Hepatocyte (in vitro differentiated cells): Measurements from ENCODE around the gene VAV3. TPM values are rescaled to one million over a fixed set of nuclear protein-coding genes. Genes with fewer than 3 reads are reported as not detected.

Experiments used
- DNase-seq: peaks from one replicate; pipeline ENCODE4 v3.0.0-alpha.2; 2016; ENCODE audit warnings: low spot score
- H2AFZ ChIP-seq: fragments of 200-600 bp; sonication (generic); 2 replicates; pipeline ENCODE4 v1.6.0; 2016; ENCODE audit warnings: antibody characterized with exemption, mild to moderate bottlenecking
- H3K27ac ChIP-seq: fragments of 200-600 bp; sonication (generic); 2 replicates; pipeline ENCODE4 v1.5.1; 2016; ENCODE audit warnings: mild to moderate bottlenecking
- H3K27me3 ChIP-seq: fragments of 200-600 bp; sonication (generic); 2 replicates; pipeline ENCODE4 v1.6.1; 2016
- H3K36me3 ChIP-seq: fragments of 200-600 bp; sonication (generic); replicated peaks from 2 replicates; pipeline ENCODE4 v1.5.1; 2016; ENCODE audit warnings: low read depth; ENCODE audit not compliant: insufficient read depth
- H3K4me1 ChIP-seq: fragments of 200-600 bp; sonication (generic); 2 replicates; pipeline ENCODE4 v1.5.1; 2016; ENCODE audit warnings: mild to moderate bottlenecking, moderate library complexity; ENCODE audit not compliant: insufficient read depth
- H3K4me2 ChIP-seq: fragments of 200-600 bp; sonication (generic); 2 replicates; pipeline ENCODE4 v1.6.0; 2016
- H3K4me3 ChIP-seq: fragments of 200-600 bp; sonication (generic); 2 replicates; pipeline ENCODE4 v1.5.1; 2016; ENCODE audit warnings: mild to moderate bottlenecking
- H3K79me2 ChIP-seq: fragments of 200-600 bp; sonication (generic); 2 replicates; pipeline ENCODE4 v1.6.0; 2017; ENCODE audit warnings: mild to moderate bottlenecking
- H3K9me2 ChIP-seq: fragments of 200-600 bp; sonication (generic); replicated peaks from 2 replicates; pipeline ENCODE4 v1.6.0; 2017; ENCODE audit warnings: mild to moderate bottlenecking; ENCODE audit not compliant: insufficient read depth
- H3K9me3 ChIP-seq: fragments of 200-600 bp; sonication (generic); 2 replicates; pipeline ENCODE4 v1.5.1; 2016; ENCODE audit warnings: low read depth, mild to moderate bottlenecking
- H4K20me1 ChIP-seq: fragments of 200-600 bp; sonication (generic); 2 replicates; pipeline ENCODE4 v1.6.0; 2016; ENCODE audit warnings: mild to moderate bottlenecking; ENCODE audit not compliant: insufficient read depth, poor library complexity, severe bottlenecking
- CTCF ChIP-seq: fragments of 200-600 bp; sonication (generic); IDR thresholded peaks from 2 replicates; pipeline ENCODE4 v1.5.1; 2016; ENCODE audit warnings: antibody characterized with exemption, mild to moderate bottlenecking; ENCODE audit not compliant: poor library complexity
- EZH2 ChIP-seq: fragments of 200-600 bp; sonication (generic); IDR thresholded peaks from 2 replicates; pipeline ENCODE4 v1.6.1; 2016; ENCODE audit warnings: antibody characterized with exemption, mild to moderate bottlenecking, borderline replicate concordance
- EZH2phosphoT487 ChIP-seq: fragments of 200-600 bp; sonication (generic); IDR thresholded peaks from one replicate; pipeline ENCODE4 v1.6.1; 2018; ENCODE audit warnings: antibody characterized with exemption, mild to moderate bottlenecking, low read depth, moderate library complexity; ENCODE audit not compliant: unreplicated experiment, severe bottlenecking
- WGBS: methylation state at CpG from one replicate; pipeline ENCODE4 v1.1.6; 2016; ENCODE audit warnings: low lambda C conversion rate; ENCODE audit errors: missing lambda C conversion rate; 5-methylcytosine and 5-hydroxymethylcytosine counted together
- polyA plus RNA-seq: library from polyadenylated mRNA; unstranded; fragments of >200 nt; fragmentation: Nextera tagmentation; extraction: Ambion mirVana; gene quantifications from 2 replicates; pipeline ENCODE4 v1.2.1, GENCODE V29; 2016
- total RNA-seq: library from RNA; depleted of rRNA; stranded (reverse); fragments of >200 nt; gene quantifications from 2 replicates; pipeline ENCODE4 v1.2.3, GENCODE V29; 2014

The VAV3 gene
- total and polyA plus RNA-seq, 2 experiments from 2014 or later: 12.3 to 40.5 TPM

GRCh38 chr1:107942814-107943213 is 22.2 kb downstream of the VAV3 start:
- Histone ChIP-seq H4K20me1 (no peaks in the 10 kb centered on the region), H3K9me3 (no peaks in the 10 kb centered on the region), H3K27ac (no peak overlapping the region), H3K4me2 (no peak overlapping the region), H3K9me2 (no peaks in the 10 kb centered on the region), H3K4me1 (no peaks in the 10 kb centered on the region), H3K79me2 (no peaks in the 10 kb centered on the region), H3K27me3 (no peaks in the 10 kb centered on the region), H3K4me3 (no peak overlapping the region), H3K36me3 (no peaks in the 10 kb centered on the region), H2AFZ (no peak overlapping the region)
- WGBS: 53% methylated on average over 1 of the region's 1 CpG
- no peak for TF ChIP-seq EZH2
- TF ChIP-seq CTCF: no peak
- TF ChIP-seq EZH2phosphoT487: no peak
- DNase-seq: no peak

- H3K4me1 ChIP-seq: no peaks in the 10 kb centered on the region
- no peaks in the 10 kb centered on the region for H3K9me3 ChIP-seq
- no peaks in the 10 kb centered on the region for H3K9me2 ChIP-seq
- TF ChIP-seq EZH2phosphoT487 (no peak), EZH2 (no peak), CTCF (no peak)
- H3K36me3 ChIP-seq: no peaks in the 10 kb centered on the region
- no peaks in the 10 kb centered on the region for H3K27me3 ChIP-seq
- H3K79me2 ChIP-seq: no peaks in the 10 kb centered on the region
- H2AFZ ChIP-seq: no peak overlapping the region
- no peak overlapping the region for H3K4me3 ChIP-seq
- H4K20me1 ChIP-seq: no peaks in the 10 kb centered on the region
- DNase-seq: no peak
- no peak overlapping the region for H3K4me2 ChIP-seq
- H3K27ac ChIP-seq: no peak overlapping the region
These were observed 23.4 kb downstream of the VAV3 start for GRCh38 chr1:107941531-107941930.

GRCh38 chr1:107941123-107941522 is 23.9 kb downstream of the VAV3 start:
- DNase-seq: no peak
- no peaks in the 10 kb centered on the region for H4K20me1 ChIP-seq
- no peak overlapping the region for H3K27ac ChIP-seq
- 87% methylated on average over 7 of the region's 7 CpGs for WGBS
- no peak overlapping the region for H3K4me3 ChIP-seq
- H3K4me1 ChIP-seq: no peaks in the 10 kb centered on the region
- H3K4me2 ChIP-seq: no peak overlapping the region
- H3K9me3 ChIP-seq: no peaks in the 10 kb centered on the region
- TF ChIP-seq CTCF (no peak), EZH2 (no peak), EZH2phosphoT487 (no peak)
- no peaks in the 10 kb centered on the region for H3K9me2 ChIP-seq
- H3K79me2 ChIP-seq: no peaks in the 10 kb centered on the region
- H3K27me3 ChIP-seq: no peaks in the 10 kb centered on the region
- no peak overlapping the region for H2AFZ ChIP-seq
- H3K36me3 ChIP-seq: no peaks in the 10 kb centered on the region

GRCh38 chr1:107940701-107941100 is 24.3 kb downstream of the VAV3 start:
- DNase-seq: no peak
- H3K27me3 ChIP-seq: no peaks in the 10 kb centered on the region
- H3K4me1 ChIP-seq: no peaks in the 10 kb centered on the region
- no peaks in the 10 kb centered on the region for H3K79me2 ChIP-seq
- H4K20me1 ChIP-seq: no peaks in the 10 kb centered on the region
- no peaks in the 10 kb centered on the region for H3K9me3 ChIP-seq
- H3K4me2 ChIP-seq: no peak overlapping the region
- H3K36me3 ChIP-seq: no peaks in the 10 kb centered on the region
- H3K27ac ChIP-seq: no peak overlapping the region
- no peaks in the 10 kb centered on the region for H3K9me2 ChIP-seq
- no peak overlapping the region for H3K4me3 ChIP-seq
- H2AFZ ChIP-seq: no peak overlapping the region
- TF ChIP-seq EZH2 (no peak), EZH2phosphoT487 (no peak), CTCF (no peak)
